ENCODE measurements around the gene PTGIS.
A peak's percentile ranks its signal among the peaks of the same experiment; 100 is the strongest.

PTGIS gene

DNA sequence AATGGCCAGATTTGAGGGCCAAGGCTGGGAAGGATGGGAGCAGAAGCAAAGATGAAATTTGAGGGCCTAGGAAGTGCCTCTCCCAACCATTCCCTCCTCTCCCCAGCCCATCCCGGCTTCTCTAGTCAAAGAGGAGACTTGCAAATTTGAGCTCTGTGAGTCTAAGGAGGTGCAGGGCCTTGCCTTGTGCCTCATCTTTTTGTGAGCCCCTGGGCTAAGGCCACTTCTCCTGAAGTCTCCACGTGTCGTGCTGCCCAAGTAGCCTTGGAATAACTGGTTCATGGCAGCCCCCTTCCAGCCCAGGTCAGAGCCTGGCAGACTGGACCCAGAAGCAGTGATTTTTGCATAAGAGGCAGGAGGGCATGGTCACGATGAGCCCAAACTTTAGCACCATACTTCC, 6.7 kb downstream of the PTGIS start:
- TF ChIP-seq Cebpa-rat (IDR thresholded peaks at IDR 0.05), result no peak
- Histone ChIP-seq H3K4me1 (peaks cover 6 to 36% (median 24%) of the 10 kb centered on the region in 10 experiments; a peak in 19 of 20 replicates), H3K36me3 (no peaks in the 10 kb centered on the region), H3K27me3 (peaks cover 0 to 3% (median 0%) of the 10 kb centered on the region in 11 experiments; a peak in 5 of 22 replicates), H3K27ac (peak overlapping the region in 3 of 11 experiments; percentile 8 to 32 (median 14); a peak in 3 of 22 replicates), H3K9ac (peak overlapping the region in 3 of 11 experiments; percentile 22 to 35 (median 31); a peak in 3 of 22 replicates), H3K4me3 (no peak overlapping the region), H3K4me2 (peak overlapping the region in 9 of 11 experiments; percentile 34 to 61 (median 52); a peak in 18 of 22 replicates), H3K9me3 (replicated peaks in 1 of 11) (peaks cover 2 to 6% (median 2%) of the 10 kb centered on the region in 11 experiments; a peak in 17 of 22 replicates), H4K20me1 (no peaks in the 10 kb centered on the region)

DNA sequence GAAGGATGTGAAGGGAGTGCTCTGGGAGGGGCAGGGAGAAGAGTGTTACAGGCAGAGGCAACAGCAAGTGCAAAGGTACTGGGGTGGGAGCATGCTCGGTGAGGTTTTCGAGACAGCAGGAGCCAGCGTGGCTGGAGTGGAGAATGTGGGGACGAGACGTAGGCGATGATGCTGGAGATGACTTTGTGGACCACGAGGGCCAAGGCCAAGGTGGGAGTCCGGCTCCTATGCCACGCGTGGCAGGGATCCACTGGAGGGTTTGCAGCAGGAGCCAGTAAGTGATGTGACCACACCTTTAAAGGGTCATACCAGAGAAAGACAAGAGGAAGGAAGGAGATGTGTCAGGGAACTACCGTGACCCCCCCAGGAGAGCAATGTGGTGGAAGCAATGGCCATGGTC, 7.3 kb downstream of the PTGIS start:
- Histone ChIP-seq H3K27me3 (no peaks in the 10 kb centered on the region), H3K4me1 (peaks cover 6 to 36% (median 24%) of the 10 kb centered on the region in 10 experiments; a peak in 19 of 20 replicates), H3K4me3 (no peak overlapping the region), H3K4me2 (peak overlapping the region in 9 of 11 experiments; percentile 34 to 61 (median 52); a peak in 18 of 22 replicates), H3K36me3 (no peaks in the 10 kb centered on the region), H4K20me1 (no peaks in the 10 kb centered on the region), H3K27ac (peak overlapping the region in 3 of 11 experiments; percentile 1 to 32 (median 14); a peak in 1 of 22 replicates), H3K9ac (no peak overlapping the region), H3K9me3 (replicated peaks in 1 of 11) (peaks cover 6 to 12% (median 8%) of the 10 kb centered on the region in 11 experiments; a peak in 21 of 22 replicates)
- TF ChIP-seq Cebpa-rat (IDR thresholded peaks at IDR 0.05), result no peak

DNA sequence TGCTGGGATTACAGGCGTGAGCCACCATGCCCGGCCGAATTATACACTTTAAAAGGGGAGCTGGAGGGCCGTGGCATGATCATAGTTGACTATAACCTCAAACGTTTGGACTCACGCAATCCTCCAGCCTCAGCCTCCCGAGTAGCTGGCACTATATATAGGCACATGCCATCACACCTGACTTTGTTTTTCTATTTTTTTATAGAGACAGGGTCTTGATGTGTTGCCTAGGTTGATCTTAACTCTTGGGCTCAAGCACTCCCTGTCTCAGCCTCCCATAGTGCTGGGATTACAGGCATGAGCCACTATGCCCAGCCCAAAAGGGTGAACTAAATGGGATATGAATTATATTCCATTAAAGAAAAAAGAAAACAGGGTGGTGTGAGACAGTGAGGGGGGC, 7.8 kb downstream of the PTGIS start:
- no peak overlapping the region for H3K4me3 ChIP-seq
- no peak overlapping the region for H3K9ac ChIP-seq
- no peaks in the 10 kb centered on the region for H3K36me3 ChIP-seq
- no peaks in the 10 kb centered on the region for H4K20me1 ChIP-seq
- peak overlapping the region in 2 of 11 experiments; percentile 46 to 50; a peak in 2 of 22 replicates for H3K4me2 ChIP-seq
- TF ChIP-seq Cebpa-rat (IDR thresholded peaks at IDR 0.05), result no peak
- H3K4me1 ChIP-seq, result peaks cover 6 to 36% (median 24%) of the 10 kb centered on the region in 10 experiments; a peak in 19 of 20 replicates
- H3K27me3 ChIP-seq, result no peaks in the 10 kb centered on the region
- H3K9me3 ChIP-seq (replicated peaks in 1 of 11), result peaks cover 10 to 17% (median 13%) of the 10 kb centered on the region in 11 experiments
- H3K27ac ChIP-seq, result no peak overlapping the region

DNA sequence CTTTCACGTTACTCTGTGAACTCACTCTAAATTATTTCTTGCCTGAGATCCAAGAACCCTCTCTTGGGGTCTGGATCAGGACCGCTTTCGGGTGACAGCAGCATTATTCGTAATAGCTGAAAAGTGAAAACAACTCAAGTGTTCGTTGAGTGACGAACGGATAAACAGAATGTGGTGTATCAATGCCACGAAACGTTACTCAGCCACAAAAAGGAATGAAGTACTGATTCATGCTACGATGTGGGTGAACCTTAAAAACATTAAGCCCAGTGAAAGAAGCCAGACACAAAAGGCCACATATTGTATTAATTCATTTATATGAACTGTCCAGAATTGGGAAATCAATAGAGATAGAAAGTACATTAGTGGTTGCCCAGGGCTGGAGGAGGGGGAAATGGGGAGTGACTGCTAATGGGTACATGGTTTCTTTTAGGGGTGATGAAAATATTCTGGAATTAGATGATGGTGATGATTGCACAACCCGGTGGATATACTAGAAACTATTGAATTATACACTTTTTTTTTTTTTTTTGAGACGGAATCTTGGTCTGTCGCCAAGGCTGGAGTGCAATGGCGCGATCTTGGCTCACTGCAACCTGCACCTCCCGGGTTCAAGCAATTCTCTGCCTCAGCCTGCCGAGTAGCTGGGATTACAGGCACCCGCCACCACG, 8.4 kb downstream of the PTGIS start:
- no peak overlapping the region for H3K4me3 ChIP-seq
- no peaks in the 10 kb centered on the region; a peak in 1 of 22 replicates for H3K36me3 ChIP-seq
- no peak overlapping the region for H3K4me2 ChIP-seq
- peaks cover 17 to 23% (median 19%) of the 10 kb centered on the region in 11 experiments for H3K9me3 ChIP-seq (replicated peaks in 1 of 11)
- H3K27ac ChIP-seq, result no peak overlapping the region
- H4K20me1 ChIP-seq, result no peaks in the 10 kb centered on the region
- no peak overlapping the region for H3K9ac ChIP-seq
- no peaks in the 10 kb centered on the region for H3K27me3 ChIP-seq
- H3K4me1 ChIP-seq, result peaks cover 6 to 36% (median 24%) of the 10 kb centered on the region in 10 experiments; a peak in 19 of 20 replicates
- no peak; a peak in 1 of 22 replicates for TF ChIP-seq Cebpa-rat (IDR thresholded peaks at IDR 0.05)

DNA sequence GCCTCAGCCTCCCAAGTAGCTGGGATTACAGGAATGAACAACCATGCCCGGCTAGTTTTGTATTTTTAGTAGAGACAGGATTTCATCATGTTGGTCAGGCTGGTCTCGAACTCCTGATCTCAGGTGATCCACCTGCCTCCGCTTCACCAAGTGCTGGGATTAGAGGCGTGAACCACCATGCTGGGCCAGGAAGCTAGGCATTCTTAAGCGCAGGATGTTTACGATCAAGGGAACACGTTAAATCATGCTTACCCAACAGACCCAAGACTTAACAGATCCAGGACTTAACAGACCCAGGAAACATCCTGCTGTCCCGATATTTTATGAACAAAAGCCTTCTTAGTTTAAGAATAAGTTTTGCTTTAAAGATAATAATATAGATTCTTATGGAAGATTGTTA, 9.1 kb downstream of the PTGIS start:
- Histone ChIP-seq H3K27ac (no peak overlapping the region), H3K4me3 (no peak overlapping the region), H3K4me2 (no peak overlapping the region), H3K36me3 (no peaks in the 10 kb centered on the region; a peak in 1 of 22 replicates), H4K20me1 (no peaks in the 10 kb centered on the region), H3K4me1 (peaks cover 6 to 35% (median 24%) of the 10 kb centered on the region in 10 experiments; a peak in 19 of 20 replicates), H3K9ac (no peak overlapping the region), H3K9me3 (replicated peaks in 1 of 11) (peaks cover 23 to 31% (median 25%) of the 10 kb centered on the region in 11 experiments), H3K27me3 (no peaks in the 10 kb centered on the region)
- no peak for TF ChIP-seq Cebpa-rat (IDR thresholded peaks at IDR 0.05)

DNA sequence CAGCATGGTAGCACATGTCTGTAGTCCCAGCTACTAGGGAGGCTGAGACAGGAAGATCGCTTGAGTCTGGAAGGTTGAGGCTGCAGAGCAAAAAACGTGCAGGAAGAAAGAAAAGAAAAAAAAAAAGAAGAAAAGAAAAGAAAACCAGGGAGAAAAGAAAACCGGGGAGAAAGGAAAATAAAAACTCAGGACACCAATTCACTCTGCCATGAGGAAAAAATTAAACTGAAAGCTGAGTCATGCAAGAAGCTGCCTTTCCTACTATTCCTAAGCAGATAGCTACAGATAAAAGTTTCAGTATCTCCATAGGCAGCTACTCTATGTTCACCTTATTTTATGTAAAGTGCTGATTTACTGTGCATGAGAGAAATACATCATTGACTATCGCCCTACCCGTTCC, 10.5 kb downstream of the PTGIS start:
- peaks cover 23 to 31% (median 26%) of the 10 kb centered on the region in 11 experiments for H3K9me3 ChIP-seq (replicated peaks in 1 of 11)
- TF ChIP-seq Cebpa-rat (IDR thresholded peaks at IDR 0.05), result no peak
- no peak overlapping the region for H3K4me2 ChIP-seq

DNA sequence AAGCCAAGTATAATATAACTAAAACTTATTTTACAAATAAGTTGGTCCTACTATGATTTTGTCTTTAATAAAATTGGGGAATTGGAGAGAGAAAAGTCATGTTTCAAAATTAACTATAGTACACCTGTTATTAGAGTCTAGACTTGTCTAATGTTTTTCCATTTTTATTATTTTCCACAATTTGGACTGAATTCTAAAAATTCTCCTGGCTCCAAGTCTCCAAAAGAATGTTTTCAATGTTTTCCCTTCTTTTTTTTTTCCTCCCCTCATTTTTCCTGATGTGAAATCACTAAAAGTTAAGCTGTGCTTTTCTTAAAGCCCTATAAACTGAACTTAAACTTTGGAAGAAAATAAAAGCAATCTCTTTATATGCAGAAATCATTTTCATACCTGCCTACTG, 11.3 kb downstream of the PTGIS start:
- H3K36me3 ChIP-seq, result no peaks in the 10 kb centered on the region; a peak in 1 of 22 replicates
- no peak overlapping the region for H3K9ac ChIP-seq
- H3K27ac ChIP-seq, result no peak overlapping the region
- peaks cover 11 to 25% (median 14%) of the 10 kb centered on the region in 10 experiments; a peak in 18 of 20 replicates for H3K4me1 ChIP-seq
- no peak overlapping the region for H3K4me2 ChIP-seq
- H3K9me3 ChIP-seq (replicated peaks in 1 of 11), result peaks cover 23 to 31% (median 26%) of the 10 kb centered on the region in 11 experiments
- no peaks in the 10 kb centered on the region for H3K27me3 ChIP-seq
- TF ChIP-seq Cebpa-rat (IDR thresholded peaks at IDR 0.05), result no peak
- H3K4me3 ChIP-seq, result no peak overlapping the region
- H4K20me1 ChIP-seq, result no peaks in the 10 kb centered on the region

More for the DNA sequence above, 10.5 kb downstream of the PTGIS start:
- Histone ChIP-seq H3K36me3 (no peaks in the 10 kb centered on the region; a peak in 1 of 22 replicates), H3K27me3 (no peaks in the 10 kb centered on the region), H4K20me1 (no peaks in the 10 kb centered on the region), H3K4me1 (peaks cover 7 to 24% (median 18%) of the 10 kb centered on the region in 10 experiments), H3K27ac (no peak overlapping the region), H3K4me3 (no peak overlapping the region), H3K9ac (no peak overlapping the region)

DNA sequence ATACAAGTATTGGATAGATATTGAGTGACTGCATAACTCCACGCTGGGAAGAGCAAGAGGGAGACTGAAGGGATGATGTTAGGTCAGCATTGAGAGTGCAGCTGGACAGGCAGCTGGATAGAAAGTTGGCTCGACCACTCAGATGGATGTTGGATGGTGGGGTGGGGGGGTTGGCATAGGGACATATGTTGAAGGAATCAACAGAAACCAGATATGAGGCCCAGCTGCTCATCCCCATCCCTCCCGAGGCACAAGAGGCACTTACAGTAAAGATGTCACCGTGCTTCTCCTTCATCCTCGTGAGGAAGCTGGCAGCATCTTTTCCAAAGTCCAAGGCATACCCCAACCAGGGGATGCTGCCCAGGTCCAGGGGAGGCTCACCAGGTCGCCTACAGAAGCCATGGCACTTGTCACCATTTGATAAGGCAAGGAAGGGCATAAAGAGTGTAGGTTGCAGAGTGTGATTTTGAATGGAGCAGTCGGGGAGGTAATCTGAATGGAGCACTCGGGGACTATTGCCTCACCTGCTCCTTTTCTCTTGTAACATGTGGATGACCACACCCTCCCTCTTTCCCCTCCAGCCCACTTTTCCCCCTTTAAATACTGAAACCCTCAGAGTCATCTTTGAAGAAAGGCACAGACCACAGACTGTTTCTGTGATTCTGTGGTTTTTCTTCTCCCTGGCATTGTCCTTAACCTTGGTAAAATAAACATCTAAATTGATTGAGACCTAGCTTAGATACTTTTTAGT, 18.0 kb downstream of the PTGIS start:
- 0 out of 22 replicates have a peak, but pooled peaks of 1 of the 11 experiments have one; percentile 7 for TF ChIP-seq Cebpa-rat (IDR thresholded peaks at IDR 0.05)
- no peaks in the 10 kb centered on the region for H4K20me1 ChIP-seq

More for the DNA sequence above, 18.0 kb downstream of the PTGIS start:
- Histone ChIP-seq H3K4me1 (peaks cover 8 to 31% (median 22%) of the 10 kb centered on the region in 10 experiments; a peak in 17 of 20 replicates), H3K9me3 (replicated peaks in 1 of 11) (peaks cover 21 to 31% (median 25%) of the 10 kb centered on the region in 11 experiments), H3K4me3 (no peak overlapping the region), H3K4me2 (peak overlapping the region in 9 of 11 experiments; percentile 8 to 60 (median 38); a peak in 16 of 22 replicates), H3K36me3 (peaks cover 0 to 15% (median 0%) of the 10 kb centered on the region in 11 experiments; a peak in 4 of 22 replicates), H3K27me3 (no peaks in the 10 kb centered on the region), H3K27ac (no peak overlapping the region), H3K9ac (no peak overlapping the region; a peak in 1 of 22 replicates)

Measured in BLaER1 treated with 17β-estradiol and CSF1 and Interleukin-3, amounts not matched to agents 10 nM and 100 nM (cell line).